WTC11 (cell line): ENCODE data around the gene FREM1. TPM values are rescaled to one million over a fixed set of nuclear protein-coding genes. Genes with fewer than 3 reads are reported as not detected.

Source experiments
- ATAC-seq: fragments of 200-7000 bp; cut with Tn5 transposase; 2 replicates; pipeline ENCODE4 v1.10.0; 2021; ENCODE audit warnings: mild to moderate bottlenecking, moderate library complexity
- CTCF ChIA-PET: fragments of 300-600 bp; sonication (Branson Sonifier 250); formaldehyde crosslinking; loops from one replicate; lab custom pipeline; 2021; ENCODE audit warnings: antibody characterized with exemption; lab: Charles Lee
- POLR2A ChIA-PET: fragments of 350-600 bp; sonication (Branson Sonifier 250); formaldehyde crosslinking; loops from one replicate; lab custom pipeline; 2021; ENCODE audit warnings: antibody characterized with exemption; lab: Charles Lee
- DNase-seq: peaks from one replicate; pipeline ENCODE4 v3.0.0; 2021; ENCODE audit warnings: low spot score
- H3K27ac Mint-ChIP-seq: 2 replicates; pipeline ENCODE4 v1.8.0; 2021; ENCODE audit warnings: mixed read lengths
- H3K27me3 Mint-ChIP-seq: 2 replicates; pipeline ENCODE4 v1.8.0; 2021; ENCODE audit warnings: low read depth, mild to moderate bottlenecking, moderate library complexity, mixed read lengths
- H3K36me3 Mint-ChIP-seq: 2 replicates; pipeline ENCODE4 v1.8.0; 2021; ENCODE audit warnings: mixed read lengths
- H3K4me1 Mint-ChIP-seq: 2 replicates; pipeline ENCODE4 v1.8.0; 2022; ENCODE audit warnings: mixed read lengths
- H3K4me3 Mint-ChIP-seq: 2 replicates; pipeline ENCODE4 v1.8.0; 2021; ENCODE audit warnings: mild to moderate bottlenecking, moderate library complexity, mixed read lengths
- H3K9me3 Mint-ChIP-seq: 2 replicates; pipeline ENCODE4 v1.8.0; 2021; ENCODE audit warnings: mixed read lengths
- ATF6 ChIP-seq: sonication (generic); formaldehyde crosslinking; IDR thresholded peaks from 2 replicates; pipeline ENCODE4 v1.8.1; 2023; ENCODE audit warnings: mild to moderate bottlenecking, missing genetic modification reagents
- CBFB ChIP-seq: sonication (generic); formaldehyde crosslinking; IDR thresholded peaks from 2 replicates; pipeline ENCODE4 v1.8.1; 2022; ENCODE audit warnings: mild to moderate bottlenecking, low read depth, missing genetic modification reagents
- E2F1 ChIP-seq: sonication (generic); formaldehyde crosslinking; IDR thresholded peaks from 2 replicates; pipeline ENCODE4 v1.8.0; 2022; ENCODE audit warnings: mild to moderate bottlenecking, missing genetic modification reagents
- FOXJ3 ChIP-seq: sonication (generic); formaldehyde crosslinking; IDR thresholded peaks from 2 replicates; pipeline ENCODE4 v1.9.0; 2021; ENCODE audit warnings: missing genetic modification reagents, mild to moderate bottlenecking, borderline replicate concordance
- FOXK1 ChIP-seq: sonication (generic); formaldehyde crosslinking; IDR thresholded peaks from 2 replicates; pipeline ENCODE4 v1.8.0; 2022; ENCODE audit warnings: mild to moderate bottlenecking, moderate library complexity, missing genetic modification reagents
- FOXP1 ChIP-seq: sonication (generic); formaldehyde crosslinking; IDR thresholded peaks from 2 replicates; pipeline ENCODE4 v1.8.0; 2022; ENCODE audit warnings: missing genetic modification reagents, mild to moderate bottlenecking, moderate library complexity, borderline replicate concordance
- JUN ChIP-seq: sonication (generic); formaldehyde crosslinking; IDR thresholded peaks from 2 replicates; pipeline ENCODE4 v1.8.0; 2023; ENCODE audit warnings: mild to moderate bottlenecking, missing genetic modification reagents
- MAX ChIP-seq: sonication (generic); formaldehyde crosslinking; IDR thresholded peaks from 2 replicates; pipeline ENCODE4 v1.8.0; 2022; ENCODE audit warnings: mild to moderate bottlenecking, missing genetic modification reagents
- RORB ChIP-seq: fragments of 250-450 bp; sonication (Bioruptor Pico); IDR thresholded peaks from 2 replicates; pipeline ENCODE4 v1.9.0; 2021; ENCODE audit warnings: mild to moderate bottlenecking
- TCF7 ChIP-seq: sonication (generic); formaldehyde crosslinking; IDR thresholded peaks from 2 replicates; pipeline ENCODE4 v1.8.0; 2022; ENCODE audit warnings: mild to moderate bottlenecking, low read depth, missing genetic modification reagents, moderate library complexity
- TEAD1 ChIP-seq: sonication (generic); formaldehyde crosslinking; IDR thresholded peaks from 2 replicates; pipeline ENCODE4 v1.8.0; 2022; ENCODE audit warnings: mild to moderate bottlenecking, missing genetic modification reagents
- TP53 ChIP-seq: sonication (generic); formaldehyde crosslinking; IDR thresholded peaks from 2 replicates; pipeline ENCODE4 v1.8.1; 2023; ENCODE audit warnings: mild to moderate bottlenecking, missing genetic modification reagents
- ZNF317 ChIP-seq: sonication (generic); formaldehyde crosslinking; IDR thresholded peaks from 2 replicates; pipeline ENCODE4 v1.8.1; 2023; ENCODE audit warnings: low read depth, mild to moderate bottlenecking, moderate library complexity, missing genetic modification reagents, borderline replicate concordance
- ZNF423 ChIP-seq: fragments of 250-450 bp; sonication (Bioruptor Pico); IDR thresholded peaks from 2 replicates; pipeline ENCODE4 v2.1.2; 2022; ENCODE audit warnings: mild to moderate bottlenecking, moderate library complexity
- ZNF532 ChIP-seq: fragments of 250-450 bp; sonication (Bioruptor Pico); IDR thresholded peaks from 2 replicates; pipeline ENCODE4 v1.9.0; 2021; ENCODE audit warnings: mild to moderate bottlenecking, borderline replicate concordance
- total RNA-seq: library from RNA; stranded (reverse); gene quantifications from 3 replicates; pipeline ENCODE4 v1.2.3, GENCODE V29; 2021
- TF ChIP-seq, protein P1 (sequence below): fragments of 250-450 bp; sonication (Bioruptor Pico); IDR thresholded peaks from 2 replicates; pipeline ENCODE4 v2.1.2; 2022; ENCODE audit warnings: mild to moderate bottlenecking, moderate library complexity
- TF ChIP-seq, protein P2 (sequence below): sonication (generic); formaldehyde crosslinking; IDR thresholded peaks from 2 replicates; pipeline ENCODE4 v1.8.0; 2023; ENCODE audit warnings: missing genetic modification reagents, mild to moderate bottlenecking, borderline replicate concordance
- TF ChIP-seq, protein P3 (sequence below): fragments of 250-450 bp; sonication (Bioruptor Pico); conservative IDR thresholded peaks from 2 replicates; pipeline ENCODE4 v1.9.0; 2021; ENCODE audit warnings: mild to moderate bottlenecking
- TF ChIP-seq, protein P4 (sequence below): sonication (generic); formaldehyde crosslinking; IDR thresholded peaks from 2 replicates; pipeline ENCODE4 v1.8.0; 2023; ENCODE audit warnings: missing genetic modification reagents

Gene FREM1
- total RNA-seq, 1 experiment from 2014 or later, result 2.8 TPM

DNA sequence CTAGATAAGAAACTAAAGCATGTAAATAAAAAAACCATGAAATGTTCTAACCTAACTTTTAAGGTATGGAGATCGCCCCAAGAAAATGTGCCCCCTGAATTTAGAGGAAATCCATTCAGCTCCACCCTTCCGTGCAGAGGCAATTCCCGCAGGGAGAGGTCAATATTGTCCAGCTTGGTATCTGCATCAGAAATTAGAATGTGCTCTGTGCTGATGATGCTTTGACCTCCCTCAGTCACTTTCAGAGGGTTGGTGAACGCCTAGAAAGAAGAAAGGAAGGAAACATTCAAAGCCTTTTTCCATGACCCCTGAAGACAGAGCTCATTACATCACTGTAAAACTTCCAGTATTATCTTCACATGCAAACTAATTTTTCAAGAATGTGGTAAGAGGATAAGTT lies 91.0 kb downstream of the FREM1 start (continued):
- TF ChIP-seq, protein P1, sequence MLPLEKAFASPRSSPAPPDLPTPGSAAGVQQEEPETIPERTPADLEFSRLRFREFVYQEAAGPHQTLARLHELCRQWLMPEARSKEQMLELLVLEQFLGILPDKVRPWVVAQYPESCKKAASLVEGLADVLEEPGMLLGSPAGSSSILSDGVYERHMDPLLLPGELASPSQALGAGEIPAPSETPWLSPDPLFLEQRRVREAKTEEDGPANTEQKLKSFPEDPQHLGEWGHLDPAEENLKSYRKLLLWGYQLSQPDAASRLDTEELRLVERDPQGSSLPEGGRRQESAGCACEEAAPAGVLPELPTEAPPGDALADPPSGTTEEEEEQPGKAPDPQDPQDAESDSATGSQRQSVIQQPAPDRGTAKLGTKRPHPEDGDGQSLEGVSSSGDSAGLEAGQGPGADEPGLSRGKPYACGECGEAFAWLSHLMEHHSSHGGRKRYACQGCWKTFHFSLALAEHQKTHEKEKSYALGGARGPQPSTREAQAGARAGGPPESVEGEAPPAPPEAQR (CRISPR knock-in tag), result no peak

DNA sequence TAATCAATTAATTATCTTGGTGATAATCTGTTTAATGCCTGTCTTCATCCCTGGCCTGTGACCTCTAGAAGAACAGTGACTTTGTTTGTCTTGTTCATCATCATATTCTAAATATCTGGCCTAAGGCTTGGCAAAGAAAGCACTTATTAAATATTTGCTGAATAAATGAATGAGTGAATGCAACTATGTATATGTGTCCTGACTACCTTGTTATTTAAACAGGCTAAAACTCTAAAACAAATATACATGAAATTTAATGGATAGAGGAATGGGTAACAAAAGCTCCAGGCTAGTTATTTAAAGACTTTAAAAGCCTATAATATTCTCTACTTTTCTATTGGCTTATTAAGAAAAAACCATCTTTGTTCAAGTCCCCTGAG lies 96.0 kb downstream of the FREM1 start:
- POLR2A ChIA-PET, result no interaction called here
- no peak for ATAC-seq
- TF ChIP-seq, protein P2, sequence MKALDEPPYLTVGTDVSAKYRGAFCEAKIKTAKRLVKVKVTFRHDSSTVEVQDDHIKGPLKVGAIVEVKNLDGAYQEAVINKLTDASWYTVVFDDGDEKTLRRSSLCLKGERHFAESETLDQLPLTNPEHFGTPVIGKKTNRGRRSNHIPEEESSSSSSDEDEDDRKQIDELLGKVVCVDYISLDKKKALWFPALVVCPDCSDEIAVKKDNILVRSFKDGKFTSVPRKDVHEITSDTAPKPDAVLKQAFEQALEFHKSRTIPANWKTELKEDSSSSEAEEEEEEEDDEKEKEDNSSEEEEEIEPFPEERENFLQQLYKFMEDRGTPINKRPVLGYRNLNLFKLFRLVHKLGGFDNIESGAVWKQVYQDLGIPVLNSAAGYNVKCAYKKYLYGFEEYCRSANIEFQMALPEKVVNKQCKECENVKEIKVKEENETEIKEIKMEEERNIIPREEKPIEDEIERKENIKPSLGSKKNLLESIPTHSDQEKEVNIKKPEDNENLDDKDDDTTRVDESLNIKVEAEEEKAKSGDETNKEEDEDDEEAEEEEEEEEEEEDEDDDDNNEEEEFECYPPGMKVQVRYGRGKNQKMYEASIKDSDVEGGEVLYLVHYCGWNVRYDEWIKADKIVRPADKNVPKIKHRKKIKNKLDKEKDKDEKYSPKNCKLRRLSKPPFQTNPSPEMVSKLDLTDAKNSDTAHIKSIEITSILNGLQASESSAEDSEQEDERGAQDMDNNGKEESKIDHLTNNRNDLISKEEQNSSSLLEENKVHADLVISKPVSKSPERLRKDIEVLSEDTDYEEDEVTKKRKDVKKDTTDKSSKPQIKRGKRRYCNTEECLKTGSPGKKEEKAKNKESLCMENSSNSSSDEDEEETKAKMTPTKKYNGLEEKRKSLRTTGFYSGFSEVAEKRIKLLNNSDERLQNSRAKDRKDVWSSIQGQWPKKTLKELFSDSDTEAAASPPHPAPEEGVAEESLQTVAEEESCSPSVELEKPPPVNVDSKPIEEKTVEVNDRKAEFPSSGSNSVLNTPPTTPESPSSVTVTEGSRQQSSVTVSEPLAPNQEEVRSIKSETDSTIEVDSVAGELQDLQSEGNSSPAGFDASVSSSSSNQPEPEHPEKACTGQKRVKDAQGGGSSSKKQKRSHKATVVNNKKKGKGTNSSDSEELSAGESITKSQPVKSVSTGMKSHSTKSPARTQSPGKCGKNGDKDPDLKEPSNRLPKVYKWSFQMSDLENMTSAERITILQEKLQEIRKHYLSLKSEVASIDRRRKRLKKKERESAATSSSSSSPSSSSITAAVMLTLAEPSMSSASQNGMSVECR, result no peak
- TF ChIP-seq FOXJ3, result no peak
- TF ChIP-seq FOXK1 (CRISPR knock-in tag), result no peak
- TF ChIP-seq TCF7 (CRISPR knock-in tag), result no peak
- TF ChIP-seq ZNF423, result no peak
- TF ChIP-seq TP53 (CRISPR knock-in tag), result no peak
- no peak for TF ChIP-seq FOXP1
- TF ChIP-seq, protein P3, sequence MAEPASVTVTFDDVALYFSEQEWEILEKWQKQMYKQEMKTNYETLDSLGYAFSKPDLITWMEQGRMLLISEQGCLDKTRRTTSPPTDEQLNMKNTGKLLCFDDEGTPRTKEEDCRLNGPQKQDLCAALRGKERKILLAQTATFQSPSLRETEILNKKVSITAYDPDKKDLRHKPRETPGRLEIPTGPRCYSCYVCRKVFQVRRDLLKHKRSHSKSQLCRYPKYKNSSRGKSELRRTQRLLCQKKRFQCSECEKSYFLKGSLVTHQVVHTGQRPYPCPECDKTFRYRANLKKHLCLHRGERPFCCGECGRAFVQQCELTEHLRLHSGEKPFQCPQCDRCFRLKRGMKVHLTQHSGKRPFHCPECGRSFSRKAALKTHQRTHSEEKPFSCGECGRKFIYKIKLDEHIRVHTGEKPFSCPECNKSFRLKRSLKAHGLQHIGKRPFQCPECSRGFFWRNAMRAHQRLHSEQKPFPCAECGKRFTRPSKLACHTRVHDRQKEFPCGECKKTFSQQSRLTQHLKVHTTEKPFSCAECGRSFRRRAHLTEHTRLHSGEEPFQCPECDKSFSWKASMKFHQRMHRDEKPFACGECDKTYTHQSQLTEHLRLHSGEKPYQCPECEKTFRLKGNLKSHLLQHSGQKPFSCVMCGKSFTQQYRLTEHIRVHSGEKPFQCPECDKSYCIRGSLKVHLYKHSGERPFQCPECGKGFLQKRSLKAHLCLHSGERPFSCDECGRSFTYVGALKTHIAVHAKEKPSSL (CRISPR knock-in tag), result no peak
- TF ChIP-seq E2F1, result no peak
- no peak for TF ChIP-seq ZNF317 (CRISPR knock-in tag)
- TF ChIP-seq, protein P4, sequence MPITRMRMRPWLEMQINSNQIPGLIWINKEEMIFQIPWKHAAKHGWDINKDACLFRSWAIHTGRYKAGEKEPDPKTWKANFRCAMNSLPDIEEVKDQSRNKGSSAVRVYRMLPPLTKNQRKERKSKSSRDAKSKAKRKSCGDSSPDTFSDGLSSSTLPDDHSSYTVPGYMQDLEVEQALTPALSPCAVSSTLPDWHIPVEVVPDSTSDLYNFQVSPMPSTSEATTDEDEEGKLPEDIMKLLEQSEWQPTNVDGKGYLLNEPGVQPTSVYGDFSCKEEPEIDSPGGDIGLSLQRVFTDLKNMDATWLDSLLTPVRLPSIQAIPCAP (CRISPR knock-in tag), result no peak
- no peak for TF ChIP-seq TEAD1
- TF ChIP-seq ZNF532 (CRISPR knock-in tag), result no peak
- TF ChIP-seq ATF6 (CRISPR knock-in tag), result no peak
- TF ChIP-seq MAX (CRISPR knock-in tag), result no peak
- TF ChIP-seq CBFB, result no peak
- TF ChIP-seq RORB (CRISPR knock-in tag), result no peak
- TF ChIP-seq JUN, result no peak

More for the DNA sequence above, 96.0 kb downstream of the FREM1 start:
- H3K4me1 Mint-ChIP-seq, result peaks cover 13% of the 10 kb centered on the region
- CTCF ChIA-PET, result no interaction called here
- H3K4me3 Mint-ChIP-seq, result no peak overlapping the region
- DNase-seq, result no peak
- no peak overlapping the region for H3K27ac Mint-ChIP-seq
- H3K36me3 Mint-ChIP-seq, result peaks cover 5% of the 10 kb centered on the region
- no peaks in the 10 kb centered on the region for H3K27me3 Mint-ChIP-seq
- H3K9me3 Mint-ChIP-seq, result peaks cover 8% of the 10 kb centered on the region
